ENCODE measurements around the gene TBK1. TPM values are rescaled to one million over a fixed set of nuclear protein-coding genes. Genes with fewer than 3 reads are reported as not detected.

TBK1 gene
- total RNA-seq, 3 donors from 2014 or later, result 16.2 to 23.0 (median 17.9) TPM

- Histone ChIP-seq H3K4me1 (ENCODE audit: low read depth) (peaks cover 10% of the 10 kb centered on the region), H3K36me3 (ENCODE audit: low read depth) (no peaks in the 10 kb centered on the region), H3K4me3 (no peak overlapping the region), H3K9me3 (no peaks in the 10 kb centered on the region)
- intact Hi-C loops (cut with DNase I, micrococcal nuclease), result no loop called here
- ATAC-seq (no peak), DNase-seq (no peak)
- TF ChIP-seq, protein P1, sequence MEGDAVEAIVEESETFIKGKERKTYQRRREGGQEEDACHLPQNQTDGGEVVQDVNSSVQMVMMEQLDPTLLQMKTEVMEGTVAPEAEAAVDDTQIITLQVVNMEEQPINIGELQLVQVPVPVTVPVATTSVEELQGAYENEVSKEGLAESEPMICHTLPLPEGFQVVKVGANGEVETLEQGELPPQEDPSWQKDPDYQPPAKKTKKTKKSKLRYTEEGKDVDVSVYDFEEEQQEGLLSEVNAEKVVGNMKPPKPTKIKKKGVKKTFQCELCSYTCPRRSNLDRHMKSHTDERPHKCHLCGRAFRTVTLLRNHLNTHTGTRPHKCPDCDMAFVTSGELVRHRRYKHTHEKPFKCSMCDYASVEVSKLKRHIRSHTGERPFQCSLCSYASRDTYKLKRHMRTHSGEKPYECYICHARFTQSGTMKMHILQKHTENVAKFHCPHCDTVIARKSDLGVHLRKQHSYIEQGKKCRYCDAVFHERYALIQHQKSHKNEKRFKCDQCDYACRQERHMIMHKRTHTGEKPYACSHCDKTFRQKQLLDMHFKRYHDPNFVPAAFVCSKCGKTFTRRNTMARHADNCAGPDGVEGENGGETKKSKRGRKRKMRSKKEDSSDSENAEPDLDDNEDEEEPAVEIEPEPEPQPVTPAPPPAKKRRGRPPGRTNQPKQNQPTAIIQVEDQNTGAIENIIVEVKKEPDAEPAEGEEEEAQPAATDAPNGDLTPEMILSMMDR (IDR thresholded peaks at IDR 0.05), result no peak
These were observed 44.3 kb upstream of the TBK1 start for GRCh38 chr12:64407342-64408223.

DNA sequence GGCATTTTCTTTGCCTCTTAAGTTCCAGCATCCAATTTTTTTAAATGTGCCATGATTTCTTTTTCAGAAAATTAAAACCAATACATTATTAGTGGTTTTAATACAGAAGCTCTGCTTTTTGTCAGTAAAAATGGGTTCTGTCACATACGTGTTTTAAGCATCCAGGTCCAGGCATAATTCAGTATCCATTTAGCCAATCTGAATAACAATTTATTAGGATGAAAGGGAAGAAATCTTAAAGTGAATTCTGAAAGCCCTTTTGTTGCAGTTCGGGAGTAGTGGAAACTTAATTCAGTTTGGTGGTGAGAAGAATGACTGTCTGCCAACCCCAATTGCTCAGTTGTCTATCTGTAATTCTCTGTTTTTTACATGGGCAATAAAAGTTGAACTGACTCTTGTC lies 40.5 kb upstream of the TBK1 start:
- DNase-seq, result no peak

GRCh38 chr12:64412459-64412858 lies 39.5 kb upstream of the TBK1 start:
- Histone ChIP-seq H3K4me1 (ENCODE audit: low read depth) (no peaks in the 10 kb centered on the region), H3K9me3 (no peaks in the 10 kb centered on the region), H3K4me3 (no peak overlapping the region), H3K36me3 (ENCODE audit: low read depth) (no peaks in the 10 kb centered on the region)
- ATAC-seq (no peak), DNase-seq (no peak)
- TF ChIP-seq, protein P1 (IDR thresholded peaks at IDR 0.05), result no peak
- intact Hi-C loops (cut with DNase I, micrococcal nuclease), result no loop called here

More for the DNA sequence above, 40.5 kb upstream of the TBK1 start:
- H3K36me3 ChIP-seq (ENCODE audit: low read depth), result no peaks in the 10 kb centered on the region
- H3K4me1 ChIP-seq (ENCODE audit: low read depth), result no peaks in the 10 kb centered on the region
- intact Hi-C loops (cut with DNase I, micrococcal nuclease), result no loop called here
- TF ChIP-seq, protein P1 (IDR thresholded peaks at IDR 0.05), result no peak
- H3K4me3 ChIP-seq, result no peak overlapping the region
- H3K9me3 ChIP-seq, result no peaks in the 10 kb centered on the region
- ATAC-seq, result no peak

DNA sequence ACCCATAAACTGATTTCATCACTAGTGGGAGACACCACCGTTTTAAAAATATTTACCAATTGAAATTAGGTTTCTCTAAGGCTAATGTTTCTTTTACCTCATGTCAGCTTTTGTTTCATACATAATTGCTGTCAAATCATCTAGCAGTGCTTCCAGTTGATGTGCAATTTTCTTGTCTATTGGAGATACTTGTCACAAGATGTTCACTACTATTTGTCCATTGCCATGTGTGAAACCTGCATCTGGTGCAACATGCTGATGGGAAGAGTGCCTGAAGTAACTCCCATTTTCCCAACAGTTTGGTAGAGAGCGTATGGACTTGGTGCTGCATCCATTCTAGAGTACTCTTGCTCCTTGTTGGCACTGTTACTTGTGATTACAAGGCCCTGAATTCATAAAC lies 38.0 kb upstream of the TBK1 start:
- intact Hi-C loops (cut with DNase I, micrococcal nuclease), result no loop called here
- DNase-seq, result no peak
- TF ChIP-seq, protein P1 (IDR thresholded peaks at IDR 0.05), result no peak
- no peaks in the 10 kb centered on the region for H3K9me3 ChIP-seq
- no peak overlapping the region for H3K4me3 ChIP-seq
- no peaks in the 10 kb centered on the region for H3K4me1 ChIP-seq (ENCODE audit: low read depth)
- H3K36me3 ChIP-seq (ENCODE audit: low read depth), result no peaks in the 10 kb centered on the region
- ATAC-seq, result no peak

DNA sequence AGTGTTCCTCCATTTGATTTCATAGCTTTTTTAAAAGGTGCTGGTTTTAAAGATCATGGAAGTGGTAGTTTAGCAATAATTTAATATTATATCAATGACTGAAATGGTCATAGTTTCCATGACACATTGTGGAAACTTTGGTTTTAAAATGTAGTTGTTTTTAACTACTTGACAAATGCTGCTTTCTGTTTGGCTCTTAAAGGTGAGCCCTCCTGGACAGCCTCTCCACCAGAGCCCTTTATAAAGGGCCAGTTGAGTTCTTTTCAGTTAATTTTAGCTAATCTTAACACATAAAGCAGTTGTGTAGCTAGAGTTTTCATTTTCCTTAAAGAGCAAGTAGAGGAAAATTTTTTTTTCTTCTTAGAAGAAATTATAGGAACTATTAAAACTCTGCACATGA lies 33.7 kb upstream of the TBK1 start:
- Histone ChIP-seq H3K9me3 (no peaks in the 10 kb centered on the region), H3K36me3 (ENCODE audit: low read depth) (peaks cover 12% of the 10 kb centered on the region), H3K4me1 (ENCODE audit: low read depth) (no peaks in the 10 kb centered on the region), H3K4me3 (no peak overlapping the region)
- ATAC-seq (no peak), DNase-seq (no peak)
- intact Hi-C loops (cut with DNase I, micrococcal nuclease), result no loop called here
- TF ChIP-seq, protein P1 (IDR thresholded peaks at IDR 0.05), result no peak
